GM12878 (cell line): ENCODE data around the gene JMY. TPM values are rescaled to one million over a fixed set of nuclear protein-coding genes. Genes with fewer than 3 reads are reported as not detected.

Experiments
- ATAC-seq: fragments of 200-7000 bp; cut with Tn5 transposase; 3 replicates; pipeline ENCODE4 v1.9.1; 2020; ENCODE audit warnings: mild to moderate bottlenecking, moderate library complexity
- BruUV-seq: library from RNA; stranded (reverse); fragments of 400-500 nt; replicated peaks from 2 replicates; lab custom pipeline; 2021; lab: Mats Ljungman, UMichigan
- CTCF ChIA-PET: fragments of 300-600 bp; sonication (Branson Sonifier 250); formaldehyde crosslinking; extraction: SDS; loops from one replicate; lab custom pipeline; 2021; ENCODE audit warnings: inconsistent platforms; lab: Yijun Ruan, JAX
- POLR2A ChIA-PET: fragments of 350-600 bp; formaldehyde crosslinking; extraction: SDS; loops from one replicate; lab custom pipeline; 2021; ENCODE audit warnings: inconsistent platforms; lab: Charles Lee
- RAD21 ChIA-PET: fragments of 300-600 bp; sonication (Branson Sonifier 250); formaldehyde crosslinking; loops from one replicate; lab custom pipeline; 2023; ENCODE audit warnings: antibody characterized with exemption; ENCODE audit not compliant: unreplicated experiment; lab: Charles Lee
- SMC1A ChIA-PET: fragments of 300-600 bp; sonication (Branson Sonifier 250); formaldehyde crosslinking; loops from one replicate; lab custom pipeline; 2023; ENCODE audit not compliant: unreplicated experiment, uncharacterized antibody; lab: Charles Lee
- DNase-seq: peaks from one replicate; pipeline ENCODE4 v3.0.0-alpha.2; 2011; ENCODE audit warnings: low read depth, low spot score
- FAIRE-seq: peaks from 3 replicates; lab custom pipeline; 2011; peaks lifted over from hg19 to GRCh38; lab: Jason Lieb, UNC
- H2AFZ ChIP-seq: 2 replicates; pipeline ENCODE4 v1.6.0; 2011; ENCODE audit warnings: low read depth, low read length, control low read depth; ENCODE audit not compliant: control insufficient read depth
- H3K27ac ChIP-seq: 2 replicates; pipeline ENCODE4 v1.5.1; 2011; ENCODE audit warnings: control low read depth; ENCODE audit not compliant: control insufficient read depth, insufficient read depth
- H3K27me3 ChIP-seq, 2 experiments: replicated peaks in 1 of 2; 2 replicates each; pipeline versions ENCODE4 v1.6.0 to v1.6.1; 2011; ENCODE audit warnings: low read length in 1 of 2; ENCODE audit not compliant: control insufficient read depth in 2 of 2, insufficient read depth in 2 of 2
- H3K36me3 ChIP-seq, 2 experiments: 2 replicates each; pipeline ENCODE4 v1.5.1; 2011; ENCODE audit warnings: low read length in 1 of 2; ENCODE audit not compliant: control insufficient read depth in 2 of 2, insufficient read depth in 2 of 2
- H3K4me1 ChIP-seq: 2 replicates; pipeline ENCODE4 v1.6.1; 2011; ENCODE audit warnings: mild to moderate bottlenecking, low read length, moderate library complexity, mixed read lengths; ENCODE audit not compliant: control insufficient read depth, insufficient read depth
- H3K4me2 ChIP-seq: 2 replicates; pipeline ENCODE4 v1.6.0; 2011; ENCODE audit warnings: control low read depth; ENCODE audit not compliant: control insufficient read depth, insufficient read depth
- H3K4me3 ChIP-seq: fragments of 200-600 bp; sonication (generic); 2 replicates; pipeline ENCODE4 v1.5.1; 2016
- H3K79me2 ChIP-seq: 2 replicates; pipeline ENCODE4 v1.6.0; 2011; ENCODE audit warnings: low read length; ENCODE audit not compliant: control insufficient read depth, insufficient read depth
- H3K9ac ChIP-seq: 2 replicates; pipeline ENCODE4 v1.8.0; 2011; ENCODE audit warnings: low read length, control low read depth, mixed read lengths; ENCODE audit not compliant: control insufficient read depth, insufficient read depth
- H3K9me3 ChIP-seq: replicated peaks from 3 replicates; pipeline ENCODE4 v1.5.1; 2011; ENCODE audit warnings: mild to moderate bottlenecking, low read length; ENCODE audit not compliant: control insufficient read depth, insufficient read depth
- H4K20me1 ChIP-seq: 2 replicates; pipeline ENCODE4 v1.6.0; 2011; ENCODE audit not compliant: control insufficient read depth, insufficient read depth
- CBX5 ChIP-seq: sonication (generic); IDR thresholded peaks from 2 replicates; pipeline ENCODE4 v1.6.1; 2016; ENCODE audit warnings: low read depth, moderate library complexity, mild to moderate bottlenecking, inconsistent platforms
- CTCF ChIP-seq, 3 experiments: IDR thresholded peaks in 2 of 3; conservative IDR thresholded peaks in 1 of 3; 2 replicates each; pipeline ENCODE4 v1.5.1; 2011; ENCODE audit warnings: low read depth in 3 of 3, low read length in 3 of 3, mild to moderate bottlenecking in 3 of 3, control low read depth in 2 of 3, moderate library complexity in 2 of 3, inconsistent platforms in 1 of 3, mixed read lengths in 1 of 3; ENCODE audit not compliant: control insufficient read depth in 2 of 3, insufficient read depth in 1 of 3; ENCODE audit errors: extremely low read depth in 1 of 3
- FOS ChIP-seq: IDR thresholded peaks from 3 replicates; pipeline ENCODE4 v1.6.1; 2011; ENCODE audit warnings: borderline replicate concordance; ENCODE audit not compliant: insufficient read length; ENCODE audit errors: extremely low read depth
- HDAC2 ChIP-seq: fragments of 200-600 bp; sonication (generic); IDR thresholded peaks from 2 replicates; pipeline ENCODE4 v1.6.1; 2017
- IKZF1 ChIP-seq: fragments of 450-650 bp; conservative IDR thresholded peaks from 2 replicates; pipeline ENCODE4 v1.6.1; 2017; ENCODE audit warnings: antibody characterized with exemption, mild to moderate bottlenecking
- IRF3 ChIP-seq: fragments of 450-650 bp; IDR thresholded peaks from 2 replicates; pipeline ENCODE4 v1.6.1; 2014; ENCODE audit warnings: mild to moderate bottlenecking
- NBN ChIP-seq: fragments of 450-650 bp; IDR thresholded peaks from 2 replicates; pipeline ENCODE4 v1.6.1; 2016
- RAD21 ChIP-seq: IDR thresholded peaks from 2 replicates; pipeline ENCODE4 v1.6.1; 2011; ENCODE audit warnings: mild to moderate bottlenecking, low read depth, low read length, moderate library complexity; ENCODE audit not compliant: insufficient read depth
- RCOR1 ChIP-seq: conservative IDR thresholded peaks from 2 replicates; pipeline ENCODE4 v1.6.1; 2012; ENCODE audit warnings: low read depth, low read length, improper control_type of control experiment
- RUNX3 ChIP-seq: IDR thresholded peaks from 2 replicates; pipeline ENCODE4 v1.6.1; 2012; ENCODE audit warnings: low read length, inconsistent platforms
- SMC3 ChIP-seq: IDR thresholded peaks from 2 replicates; pipeline ENCODE4 v1.6.1; 2011; ENCODE audit warnings: low read length, improper control_type of control experiment, borderline replicate concordance
- SREBF1 ChIP-seq: IDR thresholded peaks from 2 replicates; pipeline ENCODE4 v1.6.1; 2012; ENCODE audit warnings: mild to moderate bottlenecking, low read length
- TARDBP ChIP-seq: IDR thresholded peaks from 2 replicates; pipeline ENCODE4 v1.6.1; 2016; ENCODE audit warnings: borderline replicate concordance
- YY1 ChIP-seq: IDR thresholded peaks from 2 replicates; pipeline ENCODE4 v1.6.1; 2011; ENCODE audit warnings: low read depth, mild to moderate bottlenecking, low read length
- ZNF384 ChIP-seq: IDR thresholded peaks from 2 replicates; pipeline ENCODE4 v1.6.1; 2012; ENCODE audit warnings: low read depth, mild to moderate bottlenecking, low read length, improper control_type of control experiment, borderline replicate concordance
- WGBS: methylation state at CpG from one replicate; pipeline ENCODE4 v1.1.6; 2016; ENCODE audit warnings: low lambda C conversion rate; ENCODE audit not compliant: insufficient replicate concordance, insufficient coverage; ENCODE audit errors: missing lambda C conversion rate; 5-methylcytosine and 5-hydroxymethylcytosine counted together
- in situ Hi-C: fragments of 300-500 bp; cut with MboI; formaldehyde crosslinking; loops from 9 replicates; pipeline ENCODE4 v1.14.3; 2018; ENCODE audit warnings: mixed read lengths
- intact Hi-C: fragments of 100-400 bp; cut with micrococcal nuclease; formaldehyde crosslinking; loops from one replicate; pipeline ENCODE4 v1.14.2; 2022; ENCODE audit not compliant: unreplicated experiment
- polyA plus RNA-seq, 11 experiments: library from polyadenylated mRNA; depleted of rRNA in 4 of 11; unstranded in 6 of 11; stranded (reverse) in 5 of 11; fragments of >200 nt; fragmentation: Nextera tagmentation in 4 of 11; fragmentation: Illumina TruSeq in 1 of 11; extraction: Ambion mirVana in 4 of 11; extraction: Trizol in 1 of 11; gene quantifications; 1 replicate in 1 of 11; 2 replicates in 10 of 11; pipeline versions ENCODE4 v1.2.1 to v1.2.3, GENCODE V29; 2011 to 2016; ENCODE audit warnings: inconsistent platforms in 2 of 11, missing spikeins in 2 of 11, low read depth in 1 of 11
- total RNA-seq, 4 experiments: library from RNA; depleted of rRNA in 3 of 4; stranded (reverse); fragments of >200 nt in 3 of 4; fragmentation: Illumina TruSeq in 1 of 4; extraction: Trizol in 1 of 4; gene quantifications; 2 replicates each; pipeline versions ENCODE4 v1.2.1 to v1.2.3, GENCODE V29; 2013 to 2021
- TF ChIP-seq, protein P1 (sequence below): IDR thresholded peaks from 2 replicates; pipeline ENCODE4 v1.6.1; 2011; ENCODE audit warnings: mild to moderate bottlenecking, low read depth, low read length, moderate library complexity; ENCODE audit not compliant: insufficient replicate concordance

The JMY gene
- total and polyA plus RNA-seq, 10 of the 15 experiments (the other 5 are each of a cell fraction or from before 2014, with no cell fraction given) = 0.63 to 4.8 (median 2.4) TPM

DNA sequence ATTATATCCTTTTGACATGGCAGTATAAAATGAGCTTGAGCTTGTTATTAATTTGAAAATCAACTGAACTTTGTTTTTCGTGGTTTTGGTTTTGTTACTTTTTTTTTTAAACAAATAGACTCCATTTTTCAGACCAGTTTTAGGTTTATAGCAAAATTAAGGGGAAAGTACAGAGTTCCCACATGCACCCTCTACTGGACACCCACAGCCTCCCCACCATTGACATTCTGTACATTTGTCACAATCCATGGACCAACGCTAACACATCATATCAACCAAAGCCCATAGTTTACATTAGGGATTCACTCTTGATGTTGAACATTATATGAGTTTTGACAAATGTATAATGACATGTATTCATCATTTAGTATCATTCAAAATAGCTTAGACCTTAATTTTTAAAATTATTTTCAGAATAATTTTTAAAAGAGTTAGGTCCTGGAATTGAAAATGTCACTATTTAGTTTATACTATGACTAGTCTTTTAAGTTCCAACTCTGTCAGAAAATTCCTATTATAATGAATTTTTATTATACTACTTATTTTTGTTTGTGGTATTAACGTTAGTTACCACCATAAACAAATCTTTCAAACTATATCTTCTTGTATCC lies 35.3 kb upstream of the JMY start:
- H4K20me1 ChIP-seq = no peaks in the 10 kb centered on the region
- H2AFZ ChIP-seq = no peak overlapping the region
- in situ Hi-C loops = no loop called here
- H3K79me2 ChIP-seq = no peaks in the 10 kb centered on the region
- no peaks in the 10 kb centered on the region for H3K27me3 ChIP-seq
- ChIA-PET RAD21 (interaction anchor here (0.7 to 1.3 kb wide), 8 partner anchors 35 to 252 kb away, joined by 3 to 4 read pairs (median 3); partner anchors contain the start of gene JMY), SMC1A (interaction anchor here (0.6 to 1.2 kb wide), 13 partner anchors 10 to 448 kb away, joined by 3 to 9 read pairs (median 4); no protein-coding TSS in a partner anchor), CTCF (interaction anchor here (0.6 to 1.7 kb wide), 21 partner anchors 9 to 281 kb away, joined by 3 to 15 read pairs (median 4); no protein-coding TSS in a partner anchor), POLR2A (no interaction called here)
- H3K9ac ChIP-seq = no peak overlapping the region
- 6% methylated on average over 3 of the region's 3 CpGs for WGBS
- no peaks in the 10 kb centered on the region for H3K4me1 ChIP-seq
- ATAC-seq (peak; percentile 94), DNase-seq (no peak), FAIRE-seq (peak; percentile 59)
- no TSS peak for BruUV-seq
- H3K4me3 ChIP-seq = no peak overlapping the region
- no peak overlapping the region for H3K4me2 ChIP-seq
- TF ChIP-seq IKZF1 (no peak), SREBF1 (no peak), FOS (no peak), CTCF (IDR thresholded peaks at IDR 0.05 in 2 of 3, conservative IDR thresholded peaks at IDR 0.05 in 1 of 3; ENCODE audit: control insufficient read depth in 2 of 3, extremely low read depth in 1 of 3, insufficient read depth in 1 of 3, low read depth in 3 of 3, low read length in 3 of 3) (peak; percentile 54 to 60 (median 58); a peak in 5 of 6 replicates), YY1 (peak; percentile 47; the same call in 1 of the 2 replicates), HDAC2 (no peak), TARDBP (no peak), CBX5 (no peak), IRF3 (no peak), RAD21 (0 out of 2 replicates have a peak, but pooled peaks have one; percentile 9), SMC3 (peak; percentile 53; the same call in 1 of the 2 replicates), NBN (no peak), RUNX3 (peak; percentile 21; the same call in 1 of the 2 replicates), RCOR1 (no peak), ZNF384 (0 out of 2 replicates have a peak, but pooled peaks have one; percentile 23)
- TF ChIP-seq, protein P1, sequence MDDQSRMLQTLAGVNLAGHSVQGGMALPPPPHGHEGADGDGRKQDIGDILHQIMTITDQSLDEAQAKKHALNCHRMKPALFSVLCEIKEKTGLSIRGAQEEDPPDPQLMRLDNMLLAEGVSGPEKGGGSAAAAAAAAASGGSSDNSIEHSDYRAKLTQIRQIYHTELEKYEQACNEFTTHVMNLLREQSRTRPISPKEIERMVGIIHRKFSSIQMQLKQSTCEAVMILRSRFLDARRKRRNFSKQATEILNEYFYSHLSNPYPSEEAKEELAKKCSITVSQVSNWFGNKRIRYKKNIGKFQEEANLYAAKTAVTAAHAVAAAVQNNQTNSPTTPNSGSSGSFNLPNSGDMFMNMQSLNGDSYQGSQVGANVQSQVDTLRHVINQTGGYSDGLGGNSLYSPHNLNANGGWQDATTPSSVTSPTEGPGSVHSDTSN = no peak
- no peaks in the 10 kb centered on the region for H3K36me3 ChIP-seq
- no peak overlapping the region for H3K27ac ChIP-seq
- H3K9me3 ChIP-seq = no peaks in the 10 kb centered on the region
- intact Hi-C loops = no loop called here
